Measurements from ENCODE around the gene EMC1. TPM values are rescaled to one million over a fixed set of nuclear protein-coding genes. Genes with fewer than 3 reads are reported as not detected.
"Not testable (repeated sequence)": the region's sequence is repeated elsewhere in the genome, so short reads cannot be mapped to it uniquely, and the experiment has no call there.

Gene EMC1
- 23.7 TPM for total RNA-seq
- long read RNA-seq, full-length matches to known transcripts, result 50 of 66 reads
- long read RNA-seq, partial matches to known transcripts, result 7 of 66 reads
- long read RNA-seq, other reads (novel, unspliced or antisense), result 9 of 66 reads

GRCh38 chr1:19251305-19252196 is at the start of gene EMC1, which contains the start of gene MRTO4:
Gene EMC1 (minus strand): TSS chr1:19251524. CDS start chr1:19251509, 15 bp downstream.
Gene MRTO4 (plus strand): TSS chr1:19251805. CDS start chr1:19251836, 31 bp downstream.
- peak; percentile 99 for ATAC-seq (ENCODE audit: poor library complexity)
- intact Hi-C loops (cut with DNase I), result no loop called here
- DNase-seq, result peak; percentile 92

GRCh38 chr1:19300211-19300610 is 48.9 kb upstream of the EMC1 start:
- DNase-seq (no peak), ATAC-seq (ENCODE audit: poor library complexity) (no peak)
- intact Hi-C loops (cut with DNase I), result no loop called here

- ATAC-seq (ENCODE audit: poor library complexity) (no peak), DNase-seq (no peak)
- intact Hi-C loops (cut with DNase I), result no loop called here
These were observed 43.3 kb upstream of the EMC1 start for GRCh38 chr1:19294638-19295037.

GRCh38 chr1:19289244-19289643 is 37.9 kb upstream of the EMC1 start:
- intact Hi-C loops (cut with DNase I), result no loop called here
- no peak for DNase-seq
- peak; percentile 55 for ATAC-seq (ENCODE audit: poor library complexity)

- ATAC-seq (ENCODE audit: poor library complexity) (peak; percentile 92), DNase-seq (peak; percentile 74)
- intact Hi-C loops (cut with DNase I), result not testable (repeated sequence)
These were observed 37.3 kb upstream of the EMC1 start, which contains the start of gene AKR7A3 for GRCh38 chr1:19288324-19289241. Gene AKR7A3 (minus strand): TSS chr1:19288770. CDS start chr1:19288709, 61 bp downstream.

- intact Hi-C loops (cut with DNase I), result no loop called here
- DNase-seq (no peak), ATAC-seq (ENCODE audit: poor library complexity) (no peak)
These were observed 36.3 kb upstream of the EMC1 start for GRCh38 chr1:19287436-19288185.

- DNase-seq; intact Hi-C loops (cut with DNase I); ATAC-seq (ENCODE audit: poor library complexity): not testable (repeated sequence)
These were observed 34.5 kb upstream of the EMC1 start for GRCh38 chr1:19285807-19286206.

- ATAC-seq (ENCODE audit: poor library complexity); DNase-seq; intact Hi-C loops (cut with DNase I): not testable (repeated sequence)
These were observed 34.0 kb upstream of the EMC1 start for GRCh38 chr1:19285366-19285765.

GRCh38 chr1:19284881-19285280 is 33.6 kb upstream of the EMC1 start:
- DNase-seq, result no peak
- no peak for ATAC-seq (ENCODE audit: poor library complexity)
- intact Hi-C loops (cut with DNase I), result no loop called here

- DNase-seq (no peak), ATAC-seq (ENCODE audit: poor library complexity) (no peak)
- intact Hi-C loops (cut with DNase I), result no loop called here
These were observed 32.6 kb upstream of the EMC1 start for GRCh38 chr1:19283891-19284290.

GRCh38 chr1:19274636-19275035 is 23.3 kb upstream of the EMC1 start:
- ATAC-seq (ENCODE audit: poor library complexity) (no peak), DNase-seq (no peak)
- intact Hi-C loops (cut with DNase I), result no loop called here

- DNase-seq; intact Hi-C loops (cut with DNase I): not testable (repeated sequence)
- peak; percentile 46 for ATAC-seq (ENCODE audit: poor library complexity)
These were observed 22.7 kb upstream of the EMC1 start for GRCh38 chr1:19273844-19274531.

GRCh38 chr1:19273106-19273843 is 22.0 kb upstream of the EMC1 start:
- intact Hi-C loops (cut with DNase I), result no loop called here
- no peak for DNase-seq
- no peak for ATAC-seq (ENCODE audit: poor library complexity)

GRCh38 chr1:19272064-19272463 is 20.7 kb upstream of the EMC1 start:
- DNase-seq (no peak), ATAC-seq (ENCODE audit: poor library complexity) (no peak)
- intact Hi-C loops (cut with DNase I), result no loop called here

GRCh38 chr1:19270343-19270730 is 19.0 kb upstream of the EMC1 start:
- DNase-seq; intact Hi-C loops (cut with DNase I); ATAC-seq (ENCODE audit: poor library complexity): not testable (repeated sequence)

- DNase-seq; intact Hi-C loops (cut with DNase I); ATAC-seq (ENCODE audit: poor library complexity): not testable (repeated sequence)
These were observed 18.4 kb upstream of the EMC1 start for GRCh38 chr1:19269427-19270342.

Data from Right ventricle myocardium superior (tissue), 1 donor.